ENCODE results near the gene AGPAT1. TPM values are rescaled to one million over a fixed set of nuclear protein-coding genes. Genes with fewer than 3 reads are reported as not detected.
"Not testable (repeated sequence)": the region's sequence is repeated elsewhere in the genome, so short reads cannot be mapped to it uniquely, and the experiment has no call there.

Gene AGPAT1
- total and polyA plus RNA-seq, 2 experiments from 2014 or later: 62.8 to 71.4 TPM

- Histone ChIP-seq H3K4me2 (peak overlapping the region; percentile 89), H3K27me3 (no peaks in the 10 kb centered on the region), H3K27ac (peak overlapping the region; percentile 97), H3K4me3 (peak overlapping the region; percentile 81), H3K9me2 (replicated peaks; ENCODE audit: insufficient read depth) (no peaks in the 10 kb centered on the region), H3K4me1 (ENCODE audit: insufficient read depth) (peaks cover 37% of the 10 kb centered on the region), H3K79me2 (peaks cover 33% of the 10 kb centered on the region), H3K36me3 (replicated peaks; ENCODE audit: insufficient read depth, low read depth) (no peaks in the 10 kb centered on the region), H3K9me3 (ENCODE audit: low read depth) (no peaks in the 10 kb centered on the region), H4K20me1 (ENCODE audit: insufficient read depth, poor library complexity, severe bottlenecking) (no peaks in the 10 kb centered on the region), H2AFZ (no peak overlapping the region)
- TF ChIP-seq, protein P1, sequence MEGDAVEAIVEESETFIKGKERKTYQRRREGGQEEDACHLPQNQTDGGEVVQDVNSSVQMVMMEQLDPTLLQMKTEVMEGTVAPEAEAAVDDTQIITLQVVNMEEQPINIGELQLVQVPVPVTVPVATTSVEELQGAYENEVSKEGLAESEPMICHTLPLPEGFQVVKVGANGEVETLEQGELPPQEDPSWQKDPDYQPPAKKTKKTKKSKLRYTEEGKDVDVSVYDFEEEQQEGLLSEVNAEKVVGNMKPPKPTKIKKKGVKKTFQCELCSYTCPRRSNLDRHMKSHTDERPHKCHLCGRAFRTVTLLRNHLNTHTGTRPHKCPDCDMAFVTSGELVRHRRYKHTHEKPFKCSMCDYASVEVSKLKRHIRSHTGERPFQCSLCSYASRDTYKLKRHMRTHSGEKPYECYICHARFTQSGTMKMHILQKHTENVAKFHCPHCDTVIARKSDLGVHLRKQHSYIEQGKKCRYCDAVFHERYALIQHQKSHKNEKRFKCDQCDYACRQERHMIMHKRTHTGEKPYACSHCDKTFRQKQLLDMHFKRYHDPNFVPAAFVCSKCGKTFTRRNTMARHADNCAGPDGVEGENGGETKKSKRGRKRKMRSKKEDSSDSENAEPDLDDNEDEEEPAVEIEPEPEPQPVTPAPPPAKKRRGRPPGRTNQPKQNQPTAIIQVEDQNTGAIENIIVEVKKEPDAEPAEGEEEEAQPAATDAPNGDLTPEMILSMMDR (IDR thresholded peaks at IDR 0.05; ENCODE audit: poor library complexity): no peak
- TF ChIP-seq EZH2phosphoT487 (IDR thresholded peaks at IDR 0.05; ENCODE audit: low read depth, severe bottlenecking, unreplicated experiment) (no peak), EZH2 (IDR thresholded peaks at IDR 0.05; ENCODE audit: borderline replicate concordance) (no peak)
- DNase-seq (ENCODE audit: low spot score): no peak
- 18% methylated on average over 12 of the region's 13 CpGs for WGBS (ENCODE audit: low lambda C conversion rate, missing lambda C conversion rate)
These were observed 12.6 kb upstream of the AGPAT1 start for GRCh38 chr6:32188381-32189068.

- H3K9me3 ChIP-seq (ENCODE audit: low read depth); H3K9me2 ChIP-seq (replicated peaks; ENCODE audit: insufficient read depth); H2AFZ ChIP-seq; H4K20me1 ChIP-seq (ENCODE audit: insufficient read depth, poor library complexity, severe bottlenecking); H3K4me3 ChIP-seq; DNase-seq (ENCODE audit: low spot score); H3K27me3 ChIP-seq; H3K36me3 ChIP-seq (replicated peaks; ENCODE audit: insufficient read depth, low read depth): not testable (repeated sequence)
- H3K79me2 ChIP-seq: peaks cover 33% of the 10 kb centered on the region
- peak overlapping the region; percentile 89 for H3K4me2 ChIP-seq
- H3K27ac ChIP-seq: peak overlapping the region; percentile 97
- peaks cover 35% of the 10 kb centered on the region for H3K4me1 ChIP-seq (ENCODE audit: insufficient read depth)
- WGBS (ENCODE audit: low lambda C conversion rate, missing lambda C conversion rate): 83% methylated on average over 17 of the region's 18 CpGs
These were observed 12.0 kb upstream of the AGPAT1 start for GRCh38 chr6:32187725-32188380.

GRCh38 chr6:32187009-32187709 is 11.3 kb upstream of the AGPAT1 start:
- H4K20me1 ChIP-seq (ENCODE audit: insufficient read depth, poor library complexity, severe bottlenecking): no peaks in the 10 kb centered on the region
- no peak for TF ChIP-seq EZH2 (IDR thresholded peaks at IDR 0.05; ENCODE audit: borderline replicate concordance)
- H3K4me3 ChIP-seq: no peak overlapping the region
- H3K4me2 ChIP-seq: no peak overlapping the region
- peak overlapping the region; percentile 86 for H3K27ac ChIP-seq
- H2AFZ ChIP-seq: no peak overlapping the region
- H3K4me1 ChIP-seq (ENCODE audit: insufficient read depth): peaks cover 28% of the 10 kb centered on the region
- H3K36me3 ChIP-seq (replicated peaks; ENCODE audit: insufficient read depth, low read depth): no peaks in the 10 kb centered on the region
- H3K9me3 ChIP-seq (ENCODE audit: low read depth): no peaks in the 10 kb centered on the region
- H3K79me2 ChIP-seq: peaks cover 33% of the 10 kb centered on the region
- H3K9me2 ChIP-seq (replicated peaks; ENCODE audit: insufficient read depth): no peaks in the 10 kb centered on the region
- no peaks in the 10 kb centered on the region for H3K27me3 ChIP-seq
- 93% methylated on average over 12 of the region's 12 CpGs for WGBS (ENCODE audit: low lambda C conversion rate, missing lambda C conversion rate)
- DNase-seq (ENCODE audit: low spot score): no peak

- DNase-seq (ENCODE audit: low spot score); H3K4me2 ChIP-seq; H3K4me3 ChIP-seq; H4K20me1 ChIP-seq (ENCODE audit: insufficient read depth, poor library complexity, severe bottlenecking); H2AFZ ChIP-seq; H3K9me2 ChIP-seq (replicated peaks; ENCODE audit: insufficient read depth); H3K36me3 ChIP-seq (replicated peaks; ENCODE audit: insufficient read depth, low read depth); H3K9me3 ChIP-seq (ENCODE audit: low read depth); H3K27me3 ChIP-seq: not testable (repeated sequence)
- 85% methylated on average over 10 of the region's 10 CpGs for WGBS (ENCODE audit: low lambda C conversion rate, missing lambda C conversion rate)
- H3K4me1 ChIP-seq (ENCODE audit: insufficient read depth): peaks cover 27% of the 10 kb centered on the region
- peaks cover 33% of the 10 kb centered on the region for H3K79me2 ChIP-seq
- H3K27ac ChIP-seq: peak overlapping the region; percentile 86
These were observed 10.4 kb upstream of the AGPAT1 start for GRCh38 chr6:32186151-32186840.

GRCh38 chr6:32185681-32186131 is 9.8 kb upstream of the AGPAT1 start:
- not testable (repeated sequence) for H2AFZ ChIP-seq; H3K9me2 ChIP-seq (replicated peaks; ENCODE audit: insufficient read depth); H3K27me3 ChIP-seq; H4K20me1 ChIP-seq (ENCODE audit: insufficient read depth, poor library complexity, severe bottlenecking); H3K36me3 ChIP-seq (replicated peaks; ENCODE audit: insufficient read depth, low read depth); H3K9me3 ChIP-seq (ENCODE audit: low read depth); H3K4me3 ChIP-seq
- peak; percentile 88 for DNase-seq (ENCODE audit: low spot score)
- WGBS (ENCODE audit: low lambda C conversion rate, missing lambda C conversion rate): 21% methylated on average over 9 of the region's 11 CpGs
- Histone ChIP-seq H3K4me1 (ENCODE audit: insufficient read depth) (peaks cover 21% of the 10 kb centered on the region), H3K4me2 (peak overlapping the region; percentile 55), H3K79me2 (peaks cover 31% of the 10 kb centered on the region), H3K27ac (peak overlapping the region; percentile 86)
